DND-41 (cell line): Measurements from ENCODE around the gene PPP1R3D.

Experiments used
- EZH2 ChIP-seq: IDR thresholded peaks from 3 replicates; pipeline ENCODE4 v1.6.1; 2012; ENCODE audit warnings: borderline replicate concordance, low read depth, mild to moderate bottlenecking, moderate library complexity, low read length, inconsistent platforms; ENCODE audit not compliant: severe bottlenecking
- TF ChIP-seq, protein P1 (sequence below): IDR thresholded peaks from 2 replicates; pipeline ENCODE4 v1.5.1; 2012; ENCODE audit warnings: borderline replicate concordance, low read length, moderate library complexity, mild to moderate bottlenecking; ENCODE audit not compliant: poor library complexity, severe bottlenecking; ENCODE audit errors: extremely low read depth

DNA sequence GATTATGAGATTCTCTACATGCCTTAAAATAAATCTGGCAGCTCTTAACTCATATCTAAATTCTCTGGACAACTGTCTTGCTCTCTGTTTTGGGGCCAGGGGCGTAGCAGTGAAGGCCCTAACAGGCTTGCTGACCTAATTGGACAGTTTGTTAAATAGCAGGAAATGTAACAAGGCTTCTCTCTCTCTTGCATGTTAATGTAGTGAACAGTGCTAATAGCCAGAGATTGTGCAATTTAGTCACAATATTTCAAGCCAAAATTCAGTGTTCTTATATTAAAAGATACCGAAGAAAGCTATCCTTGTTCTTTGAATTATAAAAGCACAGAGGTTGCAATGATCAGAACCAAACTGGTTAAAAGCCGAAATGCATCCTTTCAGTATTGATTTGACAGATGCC is 3.0 kb downstream of the PPP1R3D start:
- TF ChIP-seq, protein P1, sequence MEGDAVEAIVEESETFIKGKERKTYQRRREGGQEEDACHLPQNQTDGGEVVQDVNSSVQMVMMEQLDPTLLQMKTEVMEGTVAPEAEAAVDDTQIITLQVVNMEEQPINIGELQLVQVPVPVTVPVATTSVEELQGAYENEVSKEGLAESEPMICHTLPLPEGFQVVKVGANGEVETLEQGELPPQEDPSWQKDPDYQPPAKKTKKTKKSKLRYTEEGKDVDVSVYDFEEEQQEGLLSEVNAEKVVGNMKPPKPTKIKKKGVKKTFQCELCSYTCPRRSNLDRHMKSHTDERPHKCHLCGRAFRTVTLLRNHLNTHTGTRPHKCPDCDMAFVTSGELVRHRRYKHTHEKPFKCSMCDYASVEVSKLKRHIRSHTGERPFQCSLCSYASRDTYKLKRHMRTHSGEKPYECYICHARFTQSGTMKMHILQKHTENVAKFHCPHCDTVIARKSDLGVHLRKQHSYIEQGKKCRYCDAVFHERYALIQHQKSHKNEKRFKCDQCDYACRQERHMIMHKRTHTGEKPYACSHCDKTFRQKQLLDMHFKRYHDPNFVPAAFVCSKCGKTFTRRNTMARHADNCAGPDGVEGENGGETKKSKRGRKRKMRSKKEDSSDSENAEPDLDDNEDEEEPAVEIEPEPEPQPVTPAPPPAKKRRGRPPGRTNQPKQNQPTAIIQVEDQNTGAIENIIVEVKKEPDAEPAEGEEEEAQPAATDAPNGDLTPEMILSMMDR: no peak
- TF ChIP-seq EZH2: no peak
